Peyer's patch (tissue), 4 donors: Measurements from ENCODE around the gene ERF.

Experiments used
- CTCF ChIP-seq, 6 experiments: fragments of 450-650 bp in 4 of 6; fragments of 200-600 bp in 2 of 6; sonication (generic) in 1 of 6; IDR thresholded peaks; one replicate each; pipeline ENCODE4 v1.5.1; 2017 to 2019; ENCODE audit warnings: antibody characterized with exemption in 6 of 6, mild to moderate bottlenecking in 3 of 6, moderate library complexity in 1 of 6
- POLR2A ChIP-seq, 2 donors: fragments of 450-650 bp; IDR thresholded peaks; one replicate each; pipeline ENCODE4 v1.5.1; 2017; ENCODE audit warnings: antibody characterized with exemption in 2 of 2, mild to moderate bottlenecking in 2 of 2, moderate library complexity in 2 of 2

GRCh38 chr19:42274065-42274682, 19.2 kb upstream of the ERF start:
- TF ChIP-seq POLR2A (IDR thresholded peaks at IDR 0.05) (no peak), CTCF (IDR thresholded peaks at IDR 0.05) (no peak)
